ENCODE measurements around the gene EBF3. TPM values are rescaled to one million over a fixed set of nuclear protein-coding genes. Genes with fewer than 3 reads are reported as not detected.
A peak's percentile ranks its signal among the peaks of the same experiment; 100 is the strongest.

Gene EBF3
- total RNA-seq, 4 donors from 2014 or later = 2.5 to 4.9 (median 4.6) TPM

GRCh38 chr10:129962031-129962871 lies 1.8 kb downstream of the EBF3 start:
- Histone ChIP-seq H3K9me3 (no peaks in the 10 kb centered on the region), H3K27ac (peak overlapping the region in 3 of 4 donors; percentile 78 to 82 (median 81)), H3K4me3 (peak overlapping the region; percentile 17 to 62), H3K36me3 (no peaks in the 10 kb centered on the region), H3K27me3 (peaks cover 100% of the 10 kb centered on the region), H3K4me1 (peaks cover 0 to 64% (median 26%) of the 10 kb centered on the region in 3 donors)
- ATAC-seq = no peak
- TF ChIP-seq EP300 (IDR thresholded peaks at IDR 0.05) (no peak), POLR2AphosphoS5 (IDR thresholded peaks at IDR 0.05) (peak; percentile 11)
- WGBS, 2 donors (ENCODE audit: low coverage in 1 of 2) = 13 to 17% methylated on average over 16 to 18 of the region's 18 CpGs

GRCh38 chr10:129961157-129961701 lies 2.8 kb downstream of the EBF3 start:
- Histone ChIP-seq H3K4me1 (peaks cover 0 to 57% (median 23%) of the 10 kb centered on the region in 3 donors), H3K9me3 (no peaks in the 10 kb centered on the region), H3K27ac (peak overlapping the region in 2 of 4 donors; percentile 21 to 70), H3K36me3 (no peaks in the 10 kb centered on the region), H3K4me3 (peak overlapping the region in 1 of 2 donors; percentile 62), H3K27me3 (peaks cover 100% of the 10 kb centered on the region)
- TF ChIP-seq POLR2A (IDR thresholded peaks at IDR 0.05) = no peak
- no peak for TF ChIP-seq EP300 (IDR thresholded peaks at IDR 0.05)
- TF ChIP-seq CTCF (IDR thresholded peaks at IDR 0.05) = no peak
- TF ChIP-seq POLR2AphosphoS5 (IDR thresholded peaks at IDR 0.05) = no peak
- 8 to 21% methylated on average over 7 of the region's 7 CpGs for WGBS, 2 donors (ENCODE audit: low coverage in 1 of 2)
- no peak for ATAC-seq

GRCh38 chr10:129960481-129961156 lies 3.5 kb downstream of the EBF3 start:
- WGBS, 2 donors (ENCODE audit: low coverage in 1 of 2) = 11 to 17% methylated on average over 13 to 14 of the region's 14 CpGs
- peaks cover 100% of the 10 kb centered on the region for H3K27me3 ChIP-seq
- peaks cover 0 to 51% (median 23%) of the 10 kb centered on the region in 3 donors for H3K4me1 ChIP-seq
- H3K4me3 ChIP-seq = peak overlapping the region in 1 of 2 donors; percentile 62
- TF ChIP-seq POLR2A (IDR thresholded peaks at IDR 0.05) (no peak), CTCF (IDR thresholded peaks at IDR 0.05) (no peak), POLR2AphosphoS5 (IDR thresholded peaks at IDR 0.05) (no peak), EP300 (IDR thresholded peaks at IDR 0.05) (no peak)
- no peaks in the 10 kb centered on the region for H3K9me3 ChIP-seq
- H3K36me3 ChIP-seq = no peaks in the 10 kb centered on the region
- no peak for ATAC-seq
- peak overlapping the region in 2 of 4 donors; percentile 62 to 70 for H3K27ac ChIP-seq

GRCh38 chr10:129959544-129960480 lies 4.3 kb downstream of the EBF3 start:
- no peak for ATAC-seq
- no peaks in the 10 kb centered on the region for H3K36me3 ChIP-seq
- H3K27me3 ChIP-seq = peaks cover 100% of the 10 kb centered on the region
- H3K9me3 ChIP-seq = no peaks in the 10 kb centered on the region
- H3K4me1 ChIP-seq = peaks cover 0 to 44% (median 19%) of the 10 kb centered on the region in 3 donors
- WGBS, 2 donors (ENCODE audit: low coverage in 1 of 2) = 13 to 17% methylated on average over 8 to 15 of the region's 83 CpGs
- H3K27ac ChIP-seq = peak overlapping the region in 3 of 4 donors; percentile 47 to 70 (median 62)
- H3K4me3 ChIP-seq = peak overlapping the region in 1 of 2 donors; percentile 62
- TF ChIP-seq CTCF (IDR thresholded peaks at IDR 0.05) = no peak
- TF ChIP-seq POLR2A (IDR thresholded peaks at IDR 0.05) = no peak
- no peak for TF ChIP-seq POLR2AphosphoS5 (IDR thresholded peaks at IDR 0.05)
- TF ChIP-seq EP300 (IDR thresholded peaks at IDR 0.05) = no peak
